NCI-H2081 (cell line): ENCODE data around the gene INF2.
A peak's percentile ranks its signal among the peaks of the same experiment; 100 is the strongest.

Experiments
- DNase-seq, 2 experiments: peaks; one replicate each; lab custom pipeline; 2025; lab: John Stamatoyannopoulos, UW

Gene INF2

DNA sequence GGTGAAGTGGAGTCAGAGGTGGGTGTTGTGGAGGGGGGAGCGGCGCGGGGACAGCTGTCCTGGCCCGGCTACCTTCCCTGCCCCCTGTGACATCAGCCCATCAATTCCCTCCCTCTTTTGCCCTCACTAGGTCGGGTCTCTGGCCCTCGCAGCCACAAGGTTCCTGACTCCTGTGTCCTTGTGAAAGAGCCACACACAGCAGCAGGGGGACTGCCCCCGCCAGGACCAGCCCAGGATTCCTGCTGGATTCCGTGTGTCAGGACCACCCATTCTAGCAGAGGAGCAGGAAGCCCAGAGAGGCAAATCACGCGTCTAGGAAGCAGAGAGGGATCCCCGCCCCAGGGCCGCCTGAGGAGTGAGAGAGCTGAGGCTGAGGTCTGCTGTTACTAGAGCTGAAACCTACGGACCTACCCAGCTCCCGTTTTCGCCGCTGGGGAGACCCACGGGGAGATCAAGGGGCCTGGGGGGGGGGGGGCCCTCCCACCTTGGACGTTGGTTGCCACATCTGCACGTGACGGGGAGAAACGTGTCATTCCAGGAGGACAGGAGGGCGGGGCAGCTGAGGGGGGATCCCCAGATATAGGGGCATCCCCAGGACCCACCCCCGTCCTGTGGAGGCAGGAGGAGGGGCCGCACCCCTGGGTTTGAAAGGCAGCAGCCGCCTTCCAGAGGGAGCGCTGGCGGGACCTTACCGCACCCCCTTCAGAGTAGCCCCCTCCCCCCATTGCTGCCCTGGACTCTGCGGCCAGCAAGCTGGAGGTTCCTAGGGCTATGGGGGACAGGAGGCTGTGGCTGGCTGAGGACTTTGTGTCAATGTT lies 12.5 kb upstream of the INF2 start:
- no peak for DNase-seq

DNA sequence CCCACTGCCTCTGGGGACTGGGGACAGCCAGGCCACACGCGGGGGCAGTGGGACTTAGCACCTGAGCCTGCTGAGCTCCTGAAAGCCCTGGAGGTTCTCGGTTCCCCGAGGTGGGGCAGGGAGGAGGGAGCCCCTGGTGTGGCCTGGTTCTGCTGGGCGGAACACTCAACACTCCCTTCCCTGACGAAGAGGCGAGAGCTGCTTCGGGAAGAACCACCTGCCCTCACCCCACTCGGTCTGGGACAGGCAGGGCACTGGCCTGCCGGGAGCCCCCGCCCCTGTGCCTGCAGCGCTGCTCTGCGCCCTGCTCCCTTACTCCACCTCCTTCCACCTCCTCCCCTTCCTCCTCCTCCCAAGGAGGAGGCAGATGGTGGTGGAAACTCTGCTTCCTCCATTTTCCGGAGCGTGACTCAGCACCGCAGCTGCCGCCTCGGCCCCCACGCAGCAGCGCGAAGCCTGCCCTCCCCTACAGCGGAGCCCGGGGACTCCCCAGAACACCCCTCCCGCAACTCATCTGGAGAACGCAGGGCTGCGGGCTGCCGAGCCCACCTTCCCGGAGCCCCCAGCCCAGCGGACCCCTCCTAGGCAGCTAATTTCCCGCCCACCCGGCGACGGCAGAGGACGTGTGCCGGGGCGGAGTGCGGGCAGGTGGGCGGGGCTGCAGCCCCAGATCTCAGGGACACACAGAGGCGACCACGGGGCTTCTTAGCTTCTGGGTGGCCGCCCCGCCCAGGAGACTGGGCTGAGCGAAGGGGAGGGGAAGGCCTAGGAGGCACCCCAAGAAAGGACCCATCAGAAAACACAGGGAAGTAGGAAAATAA lies 11.7 kb upstream of the INF2 start:
- DNase-seq, result no peak

DNA sequence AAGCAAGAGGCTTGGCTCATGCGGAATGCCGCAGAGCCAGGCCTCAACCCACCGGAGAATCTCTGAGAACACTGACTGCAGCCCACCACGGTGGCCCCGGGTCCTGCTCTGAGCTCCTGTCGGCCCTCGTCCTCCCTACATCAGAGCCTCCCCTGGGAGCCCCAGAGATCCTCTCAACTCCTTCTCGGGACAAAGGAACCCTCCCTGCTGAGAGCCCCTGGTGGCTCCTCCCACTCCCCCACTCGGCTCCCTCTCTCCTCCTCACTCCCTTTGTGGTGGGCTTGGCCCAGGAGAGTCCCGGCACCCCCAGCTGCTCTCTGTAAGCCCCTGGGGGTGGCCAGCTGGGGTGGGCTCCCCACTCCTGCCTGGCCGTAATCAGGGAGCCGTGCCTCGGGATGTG lies 11.1 kb upstream of the INF2 start:
- no peak for DNase-seq

DNA sequence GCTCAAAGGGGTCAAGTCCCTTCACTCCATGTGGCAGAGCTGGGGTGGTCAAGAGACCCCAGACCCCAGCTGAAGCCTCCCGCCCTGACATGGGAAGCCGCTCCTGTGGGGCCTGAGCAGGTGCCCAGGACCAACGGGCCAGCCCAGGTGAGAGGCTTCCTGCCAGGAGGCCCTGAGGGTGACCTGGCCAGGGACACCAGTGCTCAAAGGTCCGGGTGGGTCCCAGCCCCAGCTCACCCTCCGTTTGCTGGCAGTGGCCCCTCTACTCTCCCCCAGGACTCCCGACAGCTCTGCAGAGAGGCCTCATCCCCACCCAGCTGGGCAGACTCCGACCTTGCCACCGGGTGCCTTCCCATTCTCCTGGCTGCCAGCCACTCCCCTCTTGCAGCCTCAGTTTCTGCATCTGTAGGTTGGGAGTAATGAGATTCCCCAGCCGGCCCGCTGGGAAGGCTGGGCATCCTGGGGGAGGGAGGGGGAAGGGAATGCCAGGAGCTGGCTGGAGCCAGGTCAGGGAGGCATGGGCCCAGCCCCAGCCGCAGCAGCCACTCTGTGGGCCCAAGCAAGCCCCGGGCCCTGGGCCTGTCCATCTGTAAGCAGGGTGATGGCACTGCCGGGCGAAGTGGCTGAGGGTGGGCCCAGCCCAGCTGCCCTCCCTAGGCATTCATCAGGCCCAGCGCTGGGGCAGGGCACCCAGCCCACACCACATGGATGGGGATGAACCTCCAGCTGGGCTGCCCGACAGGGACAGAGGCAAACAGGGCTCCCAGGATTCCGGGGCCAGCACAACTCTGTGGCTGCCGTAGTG lies 10.3 kb upstream of the INF2 start:
- no peak for DNase-seq

DNA sequence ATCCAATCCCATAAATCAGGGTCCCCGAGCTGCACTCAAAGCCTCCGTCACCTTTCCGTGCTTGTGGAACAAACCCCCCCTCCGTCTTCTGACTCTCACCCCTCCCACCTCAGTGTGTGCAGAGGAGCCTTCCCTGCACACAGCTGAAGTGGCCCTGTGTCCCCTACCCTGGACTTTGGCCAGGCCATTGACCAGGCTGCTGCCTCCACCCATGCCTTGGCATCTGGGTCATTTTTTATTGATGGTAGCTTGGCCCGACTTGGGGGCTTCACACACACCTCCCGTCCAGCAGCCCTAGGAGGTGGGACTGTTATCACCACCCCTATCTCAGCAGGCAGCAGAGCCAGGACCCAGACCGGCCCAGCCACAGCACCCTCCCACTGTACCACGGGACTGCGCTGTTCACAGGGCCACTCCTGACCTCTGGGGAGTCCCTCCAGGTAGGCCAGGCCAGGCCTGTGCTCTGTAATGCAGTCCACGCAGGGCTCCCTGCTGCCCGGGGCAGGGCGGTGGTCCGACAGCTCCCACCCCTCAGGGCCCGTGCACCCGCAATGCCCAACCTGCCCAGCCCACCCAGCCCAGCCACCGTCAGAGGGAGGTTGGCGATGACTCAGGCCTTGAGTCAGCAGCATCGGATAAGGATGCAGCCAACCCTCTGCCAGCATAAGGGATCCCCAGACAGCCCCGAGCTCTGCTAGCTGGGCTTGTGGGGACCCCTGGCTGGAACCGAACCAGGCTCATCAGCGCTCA lies 9.2 kb upstream of the INF2 start:
- DNase-seq, result no peak

DNA sequence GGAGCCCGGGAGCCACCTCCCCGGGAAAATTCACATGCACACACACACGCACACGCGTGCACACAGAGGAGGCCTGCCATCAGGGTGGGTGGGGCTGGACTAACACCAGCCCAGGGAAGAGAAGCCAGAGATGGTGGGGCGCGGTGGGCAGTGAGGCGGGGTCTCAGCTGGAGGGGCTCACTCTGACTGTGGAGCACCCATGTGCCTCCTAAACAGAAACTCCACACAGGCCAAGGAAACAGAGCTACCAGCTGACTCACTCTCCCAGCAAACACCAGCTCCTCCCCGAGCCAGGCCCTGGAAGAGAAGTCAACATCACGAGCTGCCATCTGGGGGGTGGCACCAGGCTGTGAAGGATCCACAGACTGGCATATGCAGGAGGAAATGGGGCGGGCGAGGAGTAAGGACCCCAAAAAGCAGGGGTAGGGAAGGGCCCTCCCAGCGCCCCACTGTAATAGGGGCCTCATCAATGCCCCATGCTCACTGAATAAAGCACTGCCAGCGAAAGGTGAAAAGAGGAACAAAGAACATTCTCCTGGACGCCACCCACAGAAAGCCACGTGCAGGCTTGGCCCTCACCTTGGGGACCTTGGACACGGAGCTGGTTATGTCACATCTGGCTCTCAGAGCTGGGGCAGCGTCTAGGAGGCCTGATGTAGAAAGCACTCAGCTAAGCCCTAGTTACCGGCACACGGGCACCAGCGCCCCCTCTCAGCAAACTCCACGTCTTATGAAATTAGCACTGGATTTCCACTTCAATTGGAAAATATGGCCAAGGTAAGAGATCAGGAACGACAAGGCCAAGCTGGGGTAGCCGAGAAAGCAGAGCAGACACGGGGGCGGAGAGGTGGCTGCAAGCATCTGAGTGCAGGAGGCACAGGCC lies 8.4 kb upstream of the INF2 start:
- DNase-seq, result no peak

DNA sequence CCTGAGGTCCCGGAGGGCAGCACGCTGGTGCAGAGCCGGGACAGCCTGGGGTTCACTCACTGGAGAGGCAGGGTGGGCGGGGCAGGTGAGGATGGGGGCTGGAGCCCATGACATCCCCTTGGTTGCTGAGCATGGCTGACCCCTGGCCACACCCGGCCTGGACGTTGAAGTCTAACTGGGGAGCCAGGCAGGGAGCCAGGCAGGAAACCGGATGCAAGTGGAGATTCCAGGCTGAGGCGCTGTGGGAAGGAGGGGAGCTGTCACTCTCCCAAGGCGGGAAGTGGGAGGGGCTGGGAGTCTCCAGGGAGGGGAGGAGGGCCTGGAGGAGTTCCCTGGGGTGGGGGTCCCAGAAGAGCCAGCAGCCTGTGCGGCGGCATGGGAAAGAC lies 7.7 kb upstream of the INF2 start:
- no peak for DNase-seq

DNA sequence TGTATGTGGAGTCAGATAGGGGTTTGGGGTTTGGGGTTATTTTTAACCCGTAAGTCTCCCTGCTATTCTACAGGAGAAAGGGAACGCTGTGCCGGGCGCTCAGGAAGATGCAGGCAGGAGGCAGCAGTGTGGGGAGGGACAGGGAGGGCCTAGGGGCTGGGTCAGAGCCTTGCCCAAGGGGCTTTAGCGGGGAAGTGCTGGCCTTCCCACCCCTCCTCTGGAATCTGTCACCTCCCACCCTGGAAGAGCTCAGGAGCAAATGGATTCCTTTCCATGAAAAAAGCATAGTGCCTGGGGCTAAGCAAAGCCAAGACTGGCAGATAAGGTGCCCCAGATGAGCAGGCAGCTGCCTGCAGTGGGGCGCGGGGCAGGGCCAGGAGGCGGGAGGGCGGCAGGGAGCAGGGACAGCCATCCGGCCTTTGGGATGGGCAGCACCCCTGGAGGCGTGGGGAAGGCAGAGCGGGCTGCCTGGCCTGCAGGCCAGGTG lies 7.3 kb upstream of the INF2 start:
- no peak for DNase-seq

DNA sequence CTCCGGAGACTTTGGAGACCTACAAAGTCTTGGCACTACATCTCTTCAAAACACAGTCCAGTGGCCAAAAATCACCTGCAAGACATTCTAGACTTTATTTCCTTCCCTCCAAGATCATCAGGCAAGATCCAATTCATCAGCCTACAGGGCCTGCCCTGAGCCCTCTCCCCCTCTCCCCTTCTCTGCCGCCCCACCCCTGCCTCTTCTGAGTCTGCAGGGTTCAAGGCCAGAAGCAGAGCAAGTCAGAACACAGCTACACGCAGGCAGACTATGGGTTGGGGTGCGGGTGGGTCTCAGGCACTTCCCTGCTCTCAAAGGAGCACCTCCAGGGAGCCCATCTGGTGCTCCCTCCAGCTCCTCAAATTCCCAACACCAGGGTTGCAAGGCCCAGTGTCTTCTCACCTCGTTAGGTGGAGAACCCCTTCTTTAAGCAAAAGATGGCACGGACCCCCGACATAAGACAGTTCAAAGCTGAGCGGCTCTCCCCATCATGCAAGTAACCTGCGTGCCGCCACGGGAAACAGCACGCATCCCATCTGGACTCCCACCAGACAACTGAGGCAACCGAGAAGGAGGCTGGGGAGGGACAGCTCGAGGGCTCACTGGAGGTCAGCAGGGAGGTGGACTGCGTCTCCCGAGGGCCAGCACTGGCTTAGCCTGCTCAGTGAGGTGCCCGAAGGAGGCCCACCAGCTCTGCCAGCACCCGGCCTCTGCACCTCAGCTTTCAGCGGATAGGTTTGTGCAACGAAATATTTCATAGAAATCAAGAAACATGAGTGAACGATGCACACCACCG lies 5.6 kb upstream of the INF2 start:
- no peak for DNase-seq

DNA sequence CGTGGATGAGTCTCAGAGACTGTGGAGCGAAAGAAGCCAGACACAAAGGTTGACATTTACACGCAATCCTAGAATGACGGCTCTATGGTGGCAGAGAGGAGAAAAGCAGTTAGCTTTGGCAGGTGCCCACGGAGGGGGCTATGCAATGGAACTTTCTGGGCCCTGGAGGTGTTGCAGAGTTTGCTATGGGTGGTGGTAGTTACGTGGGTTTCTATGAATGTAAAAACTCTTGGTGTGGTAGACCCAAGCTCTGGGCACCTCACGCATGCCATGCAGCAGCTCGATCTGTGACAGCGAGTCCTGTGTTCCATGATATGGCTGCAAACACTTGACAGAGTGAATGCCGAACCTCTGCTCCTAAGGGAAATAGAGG lies 5.0 kb upstream of the INF2 start:
- DNase-seq, result no peak

DNA sequence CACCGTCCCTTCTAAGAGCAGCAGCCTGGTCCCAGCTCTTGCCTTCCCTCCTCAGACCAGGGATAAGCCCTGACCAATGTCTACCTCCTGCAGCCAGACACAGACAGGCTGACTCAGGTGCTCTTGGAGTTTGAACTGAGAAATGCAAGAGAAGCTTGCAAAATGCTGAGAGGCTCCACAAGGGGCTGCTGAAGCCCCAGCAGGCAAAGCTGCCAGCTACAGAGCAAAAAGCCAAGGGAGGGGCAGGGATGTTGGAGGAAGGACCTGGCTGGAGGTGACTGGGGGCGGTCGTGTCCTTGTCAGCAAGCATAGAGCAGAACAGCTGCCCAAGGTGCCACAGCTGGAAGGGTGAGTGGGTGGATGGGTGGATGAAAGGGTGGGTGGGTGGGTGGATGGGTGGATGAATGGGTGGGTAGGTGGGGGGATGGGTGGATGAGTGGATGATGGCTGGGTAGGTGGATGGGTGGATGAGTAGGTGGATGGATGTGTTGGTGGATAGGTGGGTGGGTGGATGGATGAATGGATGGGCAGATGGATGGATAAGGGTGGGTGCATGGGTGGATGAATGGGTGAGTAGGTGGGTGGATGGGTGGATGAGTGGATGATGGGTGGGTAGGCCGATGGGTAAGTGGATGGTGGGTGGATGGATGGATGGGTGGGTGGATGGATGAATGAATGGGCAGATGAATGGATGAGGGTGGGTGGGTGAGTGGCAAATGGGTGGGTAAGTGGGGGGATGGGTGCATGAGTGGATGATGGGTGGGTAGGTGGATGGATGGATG lies 4.0 kb upstream of the INF2 start:
- no peak for DNase-seq

DNA sequence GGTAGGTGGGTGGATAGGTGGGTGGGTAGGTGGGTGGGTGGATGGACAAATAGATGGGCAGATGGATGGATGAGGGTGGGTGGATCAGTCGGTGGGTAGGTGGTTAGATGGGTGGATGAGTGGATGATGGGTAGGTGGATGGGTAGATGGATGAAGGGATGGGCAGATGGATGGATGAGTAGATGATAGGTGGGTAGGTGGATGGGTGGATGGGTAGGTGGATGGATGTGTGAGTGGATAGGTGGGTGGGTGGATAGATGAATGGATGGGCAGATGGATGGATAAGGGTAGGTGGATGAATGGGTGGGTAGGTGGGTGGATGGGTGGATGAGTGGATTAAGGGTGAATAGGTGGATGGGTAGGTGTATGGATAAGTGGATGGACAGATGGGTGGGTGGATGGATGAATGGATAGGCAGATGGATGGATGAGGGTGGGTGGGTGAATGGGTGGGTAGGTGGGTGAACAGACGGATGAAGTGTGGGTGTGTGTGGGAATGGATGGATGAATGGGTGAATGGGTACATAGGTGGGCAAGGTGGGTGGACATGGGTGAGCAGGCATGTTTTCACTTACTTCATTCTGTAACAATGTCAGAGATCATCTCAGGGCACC lies 3.3 kb upstream of the INF2 start:
- no peak for DNase-seq

DNA sequence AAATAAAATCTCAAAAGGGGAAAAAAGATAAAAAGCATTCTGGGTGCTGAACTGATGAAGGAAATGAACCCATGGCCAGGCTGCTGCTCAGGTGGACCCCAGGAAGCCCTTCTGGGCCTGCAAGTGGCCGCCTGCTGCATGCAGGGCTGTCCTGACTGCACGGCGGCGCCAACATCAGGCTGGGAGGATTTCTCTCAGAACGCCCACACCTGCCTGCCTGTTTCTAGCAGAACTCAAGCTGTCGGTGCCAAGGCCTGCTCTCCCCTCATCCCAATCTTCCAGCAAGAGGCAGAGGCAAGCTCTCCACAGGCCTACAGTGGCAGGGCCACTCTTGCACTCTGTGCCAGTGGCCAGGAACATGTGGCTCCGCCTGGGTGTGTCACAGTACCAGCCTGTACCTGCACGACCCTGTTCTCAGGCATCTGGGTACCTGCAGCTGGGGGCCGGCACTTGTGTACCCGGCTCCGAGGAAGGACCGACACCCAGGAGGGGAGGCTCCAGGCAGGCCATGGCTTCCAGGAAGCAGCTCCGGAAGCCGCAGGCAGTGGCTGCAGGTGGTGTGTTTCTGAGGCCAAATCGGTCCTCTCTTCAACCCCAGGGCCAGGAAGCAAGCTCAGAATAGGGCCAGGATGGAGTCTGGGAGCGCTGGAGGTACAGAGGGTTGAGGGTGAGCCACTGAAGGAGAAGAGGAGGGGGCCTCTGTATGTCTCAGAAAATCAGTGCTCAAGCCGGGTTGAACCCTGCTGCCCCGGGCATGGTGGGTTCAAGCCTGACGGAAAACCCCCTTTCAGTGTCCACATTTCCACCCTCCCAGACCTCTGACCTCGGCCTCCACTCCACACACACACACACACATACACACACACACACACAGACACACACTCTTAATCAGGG lies 2.5 kb upstream of the INF2 start:
- no peak for DNase-seq

DNA sequence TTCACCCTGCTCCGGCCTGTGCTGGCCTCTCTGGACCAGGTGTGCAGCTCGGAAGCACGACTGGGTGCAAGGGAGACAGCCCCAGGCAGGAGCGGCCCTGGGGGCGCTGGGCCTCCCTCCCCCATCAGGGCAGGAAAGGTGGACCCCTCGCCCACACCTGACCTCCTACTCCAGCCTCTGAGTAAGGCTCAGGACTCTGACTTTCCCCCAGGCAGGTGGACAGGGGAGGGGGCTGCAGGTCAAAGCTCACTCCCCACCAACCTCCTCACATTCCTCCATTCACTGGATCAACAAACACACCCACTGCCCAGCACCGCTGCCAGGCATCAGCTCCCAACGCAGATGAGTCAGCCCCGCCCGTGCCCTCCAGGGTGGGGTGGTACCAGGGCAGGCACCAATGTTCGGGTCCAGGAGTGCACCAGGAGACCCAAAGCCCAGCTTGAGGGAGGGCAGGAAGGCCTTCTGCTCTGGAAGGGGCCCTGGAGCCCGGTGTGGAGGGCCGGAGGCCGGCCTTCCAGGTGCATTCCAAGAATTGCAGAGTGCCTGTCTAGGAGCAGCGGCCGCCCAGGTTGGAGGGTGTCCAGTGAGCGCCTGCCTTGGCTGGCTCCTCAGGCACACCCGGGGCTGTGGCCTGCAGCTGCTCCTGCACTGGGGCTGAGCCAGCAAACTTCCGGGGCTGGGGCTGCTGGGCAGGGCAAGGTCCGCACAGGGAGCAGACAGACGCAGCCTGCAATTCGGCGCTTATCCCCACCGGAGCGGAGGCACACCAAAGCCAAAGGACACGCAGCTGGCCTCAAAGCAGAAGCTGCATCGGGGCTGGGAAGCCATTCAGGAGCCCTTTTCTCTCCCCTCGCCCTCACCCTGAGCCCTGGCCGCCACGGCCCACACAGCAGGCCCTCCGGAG lies 1.6 kb upstream of the INF2 start:
- DNase-seq, result peak; percentile 48 to 71

DNA sequence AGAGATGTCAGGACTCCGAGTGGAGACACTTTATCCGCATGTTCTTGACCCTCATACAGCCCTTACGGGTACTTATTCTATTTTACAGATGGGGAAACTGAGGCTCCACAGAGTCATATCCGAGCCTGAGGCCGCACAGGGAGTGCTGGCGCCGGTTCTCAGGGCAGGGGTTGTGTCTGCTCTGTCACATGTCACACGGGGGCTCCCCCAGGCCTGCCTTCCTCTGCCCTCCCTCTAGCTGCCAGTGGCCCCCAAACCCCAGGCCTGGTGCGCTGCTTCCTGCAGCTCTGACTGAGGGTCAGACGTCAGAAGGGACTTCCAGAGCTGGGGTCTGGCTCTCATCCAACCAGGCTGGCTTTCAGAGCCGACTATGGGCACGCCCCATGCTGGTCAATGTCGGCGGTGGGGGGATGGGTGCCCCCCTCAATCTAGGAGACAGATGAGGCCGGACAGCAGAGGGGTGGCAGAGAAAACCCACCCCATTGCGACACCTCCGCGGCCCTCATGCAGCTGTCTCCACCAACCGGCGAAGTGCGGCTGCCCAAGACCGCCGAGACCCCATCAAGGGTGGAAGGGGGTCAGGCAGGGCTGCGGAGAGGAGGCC lies 811 bp upstream of the INF2 start:
- DNase-seq, result no peak
